NB4 (cell line): ENCODE measurements around the gene CD300E.

Source experiments
- DNase-seq: peaks from one replicate; pipeline ENCODE4 v3.0.0; 2010; ENCODE audit warnings: low read depth
- H3K4me3 ChIP-seq: one replicate; pipeline ENCODE4 v1.5.1; 2011; ENCODE audit warnings: mild to moderate bottlenecking, low read depth, low read length, moderate library complexity
- MYC ChIP-seq: IDR thresholded peaks from 2 replicates; pipeline ENCODE4 v1.6.1; 2011; ENCODE audit warnings: low read depth, low read length
- POLR2A ChIP-seq: IDR thresholded peaks from 2 replicates; pipeline ENCODE4 v1.6.1; 2011; ENCODE audit warnings: mild to moderate bottlenecking; ENCODE audit not compliant: insufficient read length; ENCODE audit errors: extremely low read depth
- TF ChIP-seq, protein P1 (sequence below): IDR thresholded peaks from one replicate; pipeline ENCODE4 v1.5.1; 2012; ENCODE audit warnings: low read depth, low read length
- TF ChIP-seq, protein P2 (sequence below): IDR thresholded peaks from 2 replicates; pipeline ENCODE4 v1.6.1; 2011; ENCODE audit warnings: low read depth, low read length

CD300E gene

DNA sequence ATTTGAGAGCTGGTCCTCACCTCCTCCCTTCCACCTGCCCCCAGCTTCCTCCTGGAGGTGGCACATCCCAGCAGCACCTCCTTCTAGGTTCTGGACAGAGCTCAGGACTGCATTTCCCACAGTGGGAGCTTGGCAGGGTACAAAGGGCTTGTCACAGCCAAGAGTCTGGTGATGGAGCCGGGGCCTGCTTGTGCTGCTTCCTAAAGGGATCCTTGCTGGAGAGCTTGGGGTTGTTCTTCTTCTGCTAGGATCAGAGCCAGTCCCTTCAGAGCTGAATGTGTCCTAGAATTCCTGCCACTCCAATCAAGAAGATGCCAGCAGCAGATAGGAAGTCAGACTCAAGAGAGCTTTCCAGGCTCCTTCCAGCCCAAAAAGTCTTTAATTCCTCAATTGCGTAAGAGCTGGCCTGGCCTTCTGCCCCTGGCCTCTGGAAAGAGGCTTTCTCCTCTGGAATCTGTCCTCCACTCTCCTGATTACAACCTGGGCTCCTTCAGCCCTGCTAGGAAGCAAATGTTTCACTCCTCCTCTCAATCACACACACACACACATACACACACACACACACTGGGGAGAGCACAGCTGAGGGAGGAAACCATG, 4.4 kb downstream of the CD300E start:
- H3K4me3 ChIP-seq: no peak overlapping the region
- DNase-seq: no peak
- TF ChIP-seq MYC (no peak), POLR2A (no peak)
- TF ChIP-seq, protein P1, sequence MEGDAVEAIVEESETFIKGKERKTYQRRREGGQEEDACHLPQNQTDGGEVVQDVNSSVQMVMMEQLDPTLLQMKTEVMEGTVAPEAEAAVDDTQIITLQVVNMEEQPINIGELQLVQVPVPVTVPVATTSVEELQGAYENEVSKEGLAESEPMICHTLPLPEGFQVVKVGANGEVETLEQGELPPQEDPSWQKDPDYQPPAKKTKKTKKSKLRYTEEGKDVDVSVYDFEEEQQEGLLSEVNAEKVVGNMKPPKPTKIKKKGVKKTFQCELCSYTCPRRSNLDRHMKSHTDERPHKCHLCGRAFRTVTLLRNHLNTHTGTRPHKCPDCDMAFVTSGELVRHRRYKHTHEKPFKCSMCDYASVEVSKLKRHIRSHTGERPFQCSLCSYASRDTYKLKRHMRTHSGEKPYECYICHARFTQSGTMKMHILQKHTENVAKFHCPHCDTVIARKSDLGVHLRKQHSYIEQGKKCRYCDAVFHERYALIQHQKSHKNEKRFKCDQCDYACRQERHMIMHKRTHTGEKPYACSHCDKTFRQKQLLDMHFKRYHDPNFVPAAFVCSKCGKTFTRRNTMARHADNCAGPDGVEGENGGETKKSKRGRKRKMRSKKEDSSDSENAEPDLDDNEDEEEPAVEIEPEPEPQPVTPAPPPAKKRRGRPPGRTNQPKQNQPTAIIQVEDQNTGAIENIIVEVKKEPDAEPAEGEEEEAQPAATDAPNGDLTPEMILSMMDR: no peak
- TF ChIP-seq, protein P2, sequence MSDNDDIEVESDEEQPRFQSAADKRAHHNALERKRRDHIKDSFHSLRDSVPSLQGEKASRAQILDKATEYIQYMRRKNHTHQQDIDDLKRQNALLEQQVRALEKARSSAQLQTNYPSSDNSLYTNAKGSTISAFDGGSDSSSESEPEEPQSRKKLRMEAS: no peak

DNA sequence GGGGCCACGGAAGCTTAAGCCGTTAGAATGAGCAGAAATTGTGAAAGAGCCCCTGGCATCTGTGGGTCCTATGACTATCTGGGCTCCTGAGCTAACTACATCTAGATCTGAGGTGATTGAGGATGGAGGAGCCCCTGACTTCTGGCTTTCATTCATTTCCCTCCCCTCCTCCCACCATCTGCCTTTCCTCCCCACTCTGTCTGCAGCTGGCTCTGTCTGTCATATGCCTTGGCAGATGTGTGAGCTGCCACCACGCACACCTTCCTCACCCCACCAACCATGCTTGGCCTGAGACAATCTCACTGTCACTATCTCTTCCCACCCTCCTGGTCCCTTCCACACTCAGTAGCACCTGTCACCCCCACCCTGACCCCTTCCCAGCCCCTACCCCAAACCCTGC, 5.1 kb downstream of the CD300E start:
- DNase-seq: no peak
- H3K4me3 ChIP-seq: no peak overlapping the region
- TF ChIP-seq, protein P2: no peak
- TF ChIP-seq POLR2A: no peak
- TF ChIP-seq MYC: no peak
- TF ChIP-seq, protein P1: no peak

DNA sequence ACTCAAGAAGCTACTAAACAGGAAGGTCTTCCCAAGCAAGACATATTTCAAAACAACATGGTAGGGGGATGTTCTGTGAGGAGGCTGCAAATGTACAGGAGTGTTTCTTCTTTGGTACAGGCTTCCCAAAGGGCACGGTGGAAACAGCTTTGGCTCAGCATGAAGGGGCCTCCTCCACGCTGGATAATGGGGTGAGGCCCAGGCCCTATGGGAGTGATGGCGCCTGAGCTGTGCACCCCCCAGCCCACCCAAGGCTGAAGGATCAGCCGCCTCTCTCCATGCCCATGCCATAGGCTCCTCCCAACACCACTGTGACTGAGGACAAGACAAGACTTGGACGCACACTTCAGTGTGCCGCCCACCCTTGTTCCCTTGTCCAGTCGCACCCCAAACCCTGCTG, 6.8 kb downstream of the CD300E start:
- TF ChIP-seq MYC (no peak), POLR2A (no peak)
- TF ChIP-seq, protein P1: no peak
- TF ChIP-seq, protein P2: no peak
- no peak overlapping the region for H3K4me3 ChIP-seq
- no peak for DNase-seq

DNA sequence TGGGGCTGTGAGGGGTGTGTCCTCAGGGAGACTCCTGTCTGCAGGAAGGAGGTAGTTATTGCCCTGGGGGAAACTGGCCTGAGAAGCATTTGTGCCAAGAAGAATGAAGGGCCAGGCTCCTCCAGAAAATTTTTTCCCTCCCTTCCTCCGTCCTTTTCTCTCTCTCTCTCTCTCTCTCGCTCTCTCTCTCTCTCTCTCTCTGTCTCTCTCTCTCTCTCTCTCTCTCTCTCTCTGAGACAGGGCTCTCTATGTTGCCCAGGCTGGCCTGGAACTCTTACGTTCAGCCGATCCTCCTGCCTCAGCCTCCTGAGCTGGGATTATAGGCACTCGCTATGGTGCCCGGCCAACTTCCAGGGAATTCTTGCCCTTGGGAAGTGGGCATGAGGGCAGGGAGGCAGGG, 11.5 kb downstream of the CD300E start:
- TF ChIP-seq POLR2A (no peak), MYC (no peak)
- TF ChIP-seq, protein P2: no peak
- TF ChIP-seq, protein P1: no peak
- H3K4me3 ChIP-seq: no peak overlapping the region
- DNase-seq: no peak

DNA sequence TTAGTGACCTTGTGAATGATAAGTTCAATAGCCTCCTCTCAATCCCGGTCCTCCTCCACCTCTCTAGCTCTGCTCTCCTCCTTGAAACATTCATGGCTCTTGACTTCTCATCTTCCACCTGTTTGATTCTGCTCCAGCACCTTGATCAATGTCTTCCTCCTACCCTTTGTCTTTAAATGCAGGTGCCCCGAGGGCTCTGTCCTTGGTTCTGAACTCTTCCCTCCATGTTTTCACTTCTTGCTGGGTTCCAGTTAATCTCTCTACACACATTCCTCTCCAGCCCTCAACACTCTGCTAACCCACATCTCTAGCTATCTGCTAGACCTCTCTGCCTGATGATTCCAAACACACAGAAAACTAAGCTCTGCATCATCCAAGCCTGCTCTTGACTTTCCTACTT, 13.4 kb downstream of the CD300E start:
- H3K4me3 ChIP-seq: no peak overlapping the region
- TF ChIP-seq, protein P2: no peak
- TF ChIP-seq POLR2A: no peak
- TF ChIP-seq MYC: no peak
- TF ChIP-seq, protein P1: no peak
- peak; percentile 36 for DNase-seq

DNA sequence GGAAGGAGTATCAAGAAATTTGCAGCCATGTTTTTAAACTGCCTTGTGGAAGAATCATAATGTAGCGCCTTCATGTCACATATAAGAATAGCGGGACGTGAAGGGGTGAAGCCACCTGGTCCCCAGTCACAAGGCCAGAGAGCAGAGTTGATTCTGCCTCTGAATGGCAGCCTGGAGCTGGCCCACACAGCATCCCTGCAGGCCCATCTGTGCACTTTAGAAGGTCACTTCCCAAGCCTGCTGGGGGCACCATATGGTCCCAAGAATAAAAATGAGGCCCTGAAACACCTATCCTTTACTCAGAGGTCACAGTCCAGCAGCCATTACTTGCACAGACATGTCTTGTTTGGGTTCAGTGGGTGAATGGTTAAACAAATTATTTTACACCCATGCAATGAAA, 15.0 kb downstream of the CD300E start:
- no peak for DNase-seq

More for the DNA sequence above, 15.0 kb downstream of the CD300E start:
- TF ChIP-seq, protein P1: no peak
- TF ChIP-seq, protein P2: no peak
- TF ChIP-seq MYC (no peak), POLR2A (no peak)
- no peak overlapping the region for H3K4me3 ChIP-seq
